DMS53 (cell line): ENCODE data around the gene LRRC49.
A peak's percentile ranks its signal among the peaks of the same experiment; 100 is the strongest.
"Not testable (repeated sequence)": the region's sequence is repeated elsewhere in the genome, so short reads cannot be mapped to it uniquely, and the experiment has no call there.

Experiments
- DNase-seq: peaks from one replicate; lab custom pipeline; 2025; lab: John Stamatoyannopoulos, UW

The LRRC49 gene

DNA sequence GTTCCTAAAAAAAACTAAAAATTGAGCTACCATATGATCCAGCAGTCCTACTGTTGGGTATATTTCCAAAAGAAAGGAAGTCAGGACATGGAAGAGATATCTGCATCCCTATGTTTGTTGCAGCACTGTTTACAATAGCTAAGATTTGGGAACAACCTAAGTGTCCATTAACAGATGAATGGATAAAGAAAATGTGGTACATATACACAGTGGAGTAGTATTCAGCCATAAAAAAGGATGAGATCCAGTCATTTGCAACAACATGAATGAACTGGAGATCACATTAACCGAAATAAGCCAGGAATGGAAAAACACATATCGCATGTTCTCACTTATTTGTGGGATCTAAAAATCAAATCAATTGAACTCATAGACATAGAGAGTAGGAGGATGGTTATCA lies 29.5 kb downstream of the LRRC49 start:
- DNase-seq, result no peak

DNA sequence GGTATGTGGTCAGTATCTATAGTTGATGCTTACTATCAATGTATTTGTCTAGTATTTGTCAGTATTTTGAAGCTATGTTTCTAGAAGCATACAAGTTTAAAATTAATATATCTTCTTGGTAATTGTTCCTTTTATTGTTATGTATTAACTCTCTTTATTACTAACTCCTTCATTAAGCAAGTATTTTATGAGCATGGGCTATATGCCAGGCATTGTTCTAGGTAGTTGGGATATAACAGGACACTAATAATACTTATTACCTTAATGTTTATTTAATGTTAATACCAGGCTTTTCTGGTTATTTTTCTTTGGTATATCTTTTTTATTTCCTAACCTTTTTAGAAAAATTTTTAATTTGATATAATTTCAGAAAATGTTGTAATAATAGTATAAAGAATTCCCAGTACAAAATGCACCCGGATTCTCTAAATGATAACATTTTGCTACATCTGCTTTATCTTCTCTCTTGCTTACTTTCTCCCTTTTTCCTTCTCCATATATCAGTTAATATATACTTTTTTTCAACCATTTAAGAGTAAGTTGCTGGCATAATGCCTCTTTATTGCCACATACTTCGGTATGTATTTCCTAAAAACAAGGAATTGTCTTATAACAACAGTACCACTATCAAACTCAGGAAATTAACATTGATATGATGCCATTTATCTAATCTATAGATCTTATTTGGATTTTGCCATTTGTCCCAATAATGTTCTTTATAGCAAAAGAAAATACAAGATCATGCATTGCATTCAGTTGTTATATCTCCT lies 30.9 kb downstream of the LRRC49 start:
- DNase-seq, result no peak

DNA sequence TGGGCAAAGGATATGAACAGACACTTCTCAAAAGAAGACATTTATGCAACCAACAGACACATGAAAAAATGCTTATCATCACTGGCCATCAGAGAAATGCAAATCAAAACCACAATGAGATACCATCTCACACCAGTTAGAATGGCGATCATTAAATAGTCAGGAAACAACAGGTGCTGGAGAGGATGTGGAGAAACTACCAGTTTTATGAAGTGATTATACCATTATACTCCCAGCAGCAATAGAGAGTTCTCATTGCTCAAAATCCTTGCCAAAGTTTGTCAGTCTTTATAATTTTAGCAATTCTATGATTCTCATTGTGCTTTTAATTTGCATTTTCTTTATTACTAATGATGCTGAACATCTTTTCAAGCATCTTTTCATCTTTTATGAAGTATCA lies 34.3 kb downstream of the LRRC49 start:
- not testable (repeated sequence) for DNase-seq

DNA sequence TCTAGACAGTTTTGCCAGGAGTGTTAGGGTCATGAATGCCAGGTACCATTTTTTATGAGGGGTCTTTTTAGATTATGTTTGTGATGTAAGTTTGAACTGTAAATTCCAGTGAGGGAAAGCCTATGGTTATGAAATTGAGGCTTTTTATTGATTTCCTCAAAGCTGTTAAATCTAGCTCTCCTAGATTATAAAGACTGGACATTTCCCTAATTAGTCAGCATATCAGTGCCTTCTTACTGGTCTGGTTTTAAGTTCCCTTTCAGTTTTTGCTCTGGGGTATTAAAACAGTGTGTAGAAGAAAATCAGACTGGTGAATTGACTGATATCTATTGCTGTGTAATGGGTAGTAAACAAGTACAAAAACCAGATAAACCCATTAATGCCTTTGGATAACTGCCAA lies 39.2 kb downstream of the LRRC49 start:
- DNase-seq, result no peak

DNA sequence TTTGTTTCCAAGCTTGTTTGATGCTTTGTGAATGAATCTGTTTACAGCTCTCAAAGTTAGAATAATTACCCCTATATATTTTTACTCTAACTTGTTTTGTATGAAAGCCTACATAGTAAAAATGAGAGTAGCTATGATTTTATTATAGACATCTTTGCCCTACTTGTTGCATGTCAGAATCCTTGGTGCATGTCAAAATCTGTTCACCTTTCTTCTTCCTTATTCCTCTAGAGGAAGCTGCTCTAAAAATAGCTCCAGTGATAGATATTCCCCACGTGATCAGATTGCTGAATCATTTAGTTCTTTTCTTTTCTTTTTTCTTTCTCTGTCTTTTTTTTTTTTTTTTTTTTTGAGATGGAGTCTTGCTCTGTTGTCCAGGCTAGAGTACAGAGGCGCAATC lies 39.8 kb downstream of the LRRC49 start:
- no peak for DNase-seq

DNA sequence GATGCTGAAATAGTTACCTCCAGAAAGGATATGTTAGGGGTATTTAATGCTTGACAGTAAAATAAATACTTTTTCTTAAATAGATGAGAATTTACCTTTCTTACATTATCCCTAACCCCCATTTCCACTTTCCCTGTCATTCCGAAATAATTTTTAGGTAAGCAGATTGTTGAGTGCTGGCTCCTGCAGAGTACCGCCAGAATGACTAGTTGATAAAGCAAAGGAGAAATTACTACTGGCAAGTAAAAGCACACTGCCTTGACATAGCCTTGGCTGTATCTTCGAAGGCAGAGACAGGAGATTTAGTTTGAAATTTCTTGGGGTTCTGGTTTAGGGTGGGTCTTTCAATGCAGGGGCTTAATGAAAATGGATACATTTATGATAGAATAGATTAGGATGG lies 40.8 kb downstream of the LRRC49 start:
- DNase-seq, result no peak

DNA sequence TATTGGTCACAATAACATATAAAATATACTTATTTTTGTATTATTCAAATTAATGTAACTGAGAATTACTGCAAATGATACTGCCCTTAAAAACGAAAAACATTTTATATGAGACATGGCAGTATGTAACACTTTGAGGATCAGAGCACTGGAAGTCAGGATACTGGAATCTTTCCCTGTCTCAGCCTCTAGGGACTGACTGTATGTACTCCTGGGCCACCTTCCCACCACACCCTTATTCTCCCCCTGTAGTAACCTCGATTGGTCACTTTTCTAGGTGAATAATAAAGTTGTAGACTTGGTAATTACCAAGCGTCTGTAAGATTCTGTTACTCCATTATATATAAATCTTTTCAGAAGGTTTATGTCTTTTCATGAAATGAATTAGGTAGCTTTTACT lies 43.0 kb downstream of the LRRC49 start:
- DNase-seq, result no peak

DNA sequence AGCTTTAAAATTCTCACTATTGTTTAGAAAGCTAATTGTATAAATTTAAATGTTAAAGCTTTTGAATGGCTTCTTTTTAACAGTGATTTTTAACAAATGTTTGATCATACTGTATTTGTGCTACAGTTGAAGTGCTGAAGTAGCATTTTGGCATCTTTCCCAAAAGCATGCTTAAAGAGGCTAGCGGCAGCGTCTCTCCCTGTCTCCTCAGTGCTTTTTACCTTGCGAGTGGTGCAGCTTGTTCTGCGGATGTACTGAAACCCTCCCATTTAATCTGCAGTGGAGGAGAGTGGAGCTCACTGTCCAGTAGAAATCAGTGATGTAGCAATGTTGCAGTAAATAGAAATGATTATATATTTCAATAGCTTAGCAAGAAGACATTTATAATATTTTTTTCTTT lies 43.7 kb downstream of the LRRC49 start:
- no peak for DNase-seq

DNA sequence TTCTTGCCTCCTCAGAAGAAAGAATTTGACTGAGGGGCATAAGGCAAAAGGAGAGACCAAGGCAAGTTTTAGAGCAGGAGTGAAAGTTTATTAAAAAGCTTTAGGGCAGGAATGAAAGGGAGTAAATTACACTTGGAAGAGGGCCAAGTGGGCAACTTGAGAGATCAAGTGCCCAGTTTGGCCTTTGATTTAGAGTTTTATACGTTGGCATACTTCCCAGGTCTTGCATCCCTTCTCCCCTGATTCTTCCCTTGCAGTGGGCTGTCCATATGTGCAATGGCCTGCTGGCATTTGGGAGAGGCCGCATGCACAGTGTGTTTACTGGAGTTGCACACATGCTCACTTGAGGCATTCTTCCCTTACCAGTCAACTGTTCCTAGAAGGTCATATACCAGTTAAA lies 50.7 kb downstream of the LRRC49 start:
- not testable (repeated sequence) for DNase-seq

DNA sequence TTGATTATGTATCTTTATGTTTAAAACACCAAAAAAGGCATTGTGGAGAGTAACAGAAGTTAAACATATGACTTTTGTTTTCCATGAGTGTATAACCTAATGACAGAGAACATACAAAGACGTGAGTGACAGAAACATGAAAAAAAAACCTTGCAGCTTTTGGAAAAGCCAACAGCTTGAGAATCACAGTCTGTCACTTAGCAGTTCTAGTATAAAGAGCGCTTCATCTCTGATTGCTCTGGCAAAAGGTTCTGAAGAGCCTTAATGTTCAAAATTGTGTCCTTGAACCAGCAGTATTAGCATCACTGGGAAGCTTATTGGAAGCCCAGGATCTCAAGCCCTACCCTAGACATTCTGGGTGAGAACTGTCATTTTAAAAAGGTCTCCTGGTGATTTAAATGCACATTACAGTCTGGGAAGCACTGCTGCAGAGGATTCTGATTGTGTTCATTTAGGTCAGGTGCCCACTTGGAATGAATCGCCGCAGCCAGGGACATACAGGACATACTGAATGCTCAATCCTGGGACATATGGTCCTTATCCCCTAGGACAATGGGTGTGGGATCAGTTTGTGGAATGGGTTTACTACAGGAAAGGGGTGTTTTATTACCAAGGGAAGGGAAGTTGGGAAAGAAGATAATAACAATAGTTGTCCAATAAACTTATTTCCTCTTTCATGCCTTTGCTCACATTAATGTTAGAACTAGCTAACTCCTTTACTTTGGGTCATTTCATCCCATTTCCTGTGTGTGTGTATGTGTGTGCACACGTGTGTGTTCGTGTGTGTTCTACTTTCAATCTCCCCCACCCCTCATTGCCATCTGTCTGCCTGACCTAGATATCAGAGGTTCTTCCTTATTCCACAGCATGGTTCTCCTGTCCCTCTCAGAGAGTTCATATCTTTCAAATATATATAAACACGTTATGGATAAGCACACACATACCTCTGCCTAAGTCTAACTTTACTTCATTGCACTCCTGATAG lies 55.0 kb downstream of the LRRC49 start:
- no peak for DNase-seq

DNA sequence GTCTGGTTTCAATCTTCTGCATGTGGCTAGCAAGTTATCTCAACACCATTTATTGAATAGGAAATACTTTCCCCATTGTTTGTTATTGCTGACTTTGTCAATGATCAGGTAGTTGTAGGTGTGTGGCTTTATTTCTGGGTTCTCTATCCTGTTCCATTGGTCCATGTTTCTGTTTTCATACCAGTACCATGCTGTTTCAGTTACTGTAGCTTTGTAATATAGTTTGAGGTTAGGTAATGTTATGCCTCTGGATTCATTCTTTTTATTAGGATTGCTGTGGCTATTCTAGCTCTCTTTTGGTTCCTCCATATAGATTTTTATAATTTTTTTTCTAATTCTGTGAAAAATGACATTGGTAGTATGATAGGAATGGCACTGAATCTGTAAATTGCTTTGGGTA lies 58.3 kb downstream of the LRRC49 start:
- DNase-seq, result no peak

DNA sequence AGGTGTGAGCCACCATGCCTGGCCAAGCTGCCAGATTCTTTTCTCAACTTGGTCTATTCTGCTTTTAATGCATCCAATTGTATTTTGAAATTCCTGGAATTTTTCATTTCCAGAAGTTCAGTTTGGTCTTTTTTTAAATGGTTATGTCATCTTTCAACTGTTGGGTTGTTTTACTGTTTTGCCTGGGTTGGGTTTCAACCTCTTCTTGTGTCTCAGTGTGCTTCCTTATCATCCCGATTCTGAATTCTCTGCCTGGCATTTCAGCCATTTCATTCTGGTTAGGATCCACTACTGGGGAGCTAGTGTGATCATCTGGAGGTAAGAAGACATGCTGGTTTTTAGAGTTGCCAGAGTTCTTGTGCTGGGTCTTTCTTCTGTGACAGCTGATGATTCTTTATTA lies 61.5 kb downstream of the LRRC49 start:
- DNase-seq, result no peak

DNA sequence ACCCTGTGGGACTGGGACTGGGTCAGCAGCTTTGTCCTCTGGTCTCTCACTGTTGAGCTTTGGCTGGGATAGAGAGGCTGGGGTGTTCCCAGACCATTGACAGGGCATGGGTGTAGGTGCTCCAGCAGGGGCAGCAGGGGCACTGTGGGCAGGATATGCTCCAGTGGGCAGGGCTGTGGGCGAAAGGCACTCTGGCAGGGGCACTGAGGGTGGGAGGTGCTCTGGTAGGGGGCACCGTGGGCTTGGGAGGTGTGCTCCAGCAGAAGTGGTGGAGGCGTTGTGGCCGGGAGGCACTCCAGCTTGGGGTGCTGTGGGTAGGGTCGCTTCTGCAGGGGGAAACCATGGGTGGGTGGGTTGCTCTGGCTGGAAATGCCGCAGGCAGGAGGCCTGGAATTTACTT lies 62.1 kb downstream of the LRRC49 start:
- DNase-seq, result no peak

DNA sequence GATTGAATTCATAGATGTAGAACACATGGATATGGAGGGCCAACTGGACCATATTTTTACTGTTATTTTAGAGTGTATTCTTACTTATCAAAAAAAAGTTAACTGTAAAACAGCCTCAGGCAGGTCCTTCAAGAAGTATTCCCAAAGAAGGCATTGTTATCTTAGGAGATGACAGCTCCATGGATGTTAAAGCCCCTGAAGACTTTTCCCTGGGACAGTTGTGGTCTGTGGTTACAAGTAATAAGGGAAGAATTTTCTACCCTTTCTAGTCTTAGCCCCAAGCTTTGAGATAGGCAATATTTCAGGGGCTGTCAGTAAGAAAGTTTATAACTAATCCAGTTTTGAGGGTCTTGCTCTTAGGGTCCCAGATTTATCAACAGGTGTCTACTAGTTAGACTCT lies 62.5 kb downstream of the LRRC49 start:
- DNase-seq, result no peak

DNA sequence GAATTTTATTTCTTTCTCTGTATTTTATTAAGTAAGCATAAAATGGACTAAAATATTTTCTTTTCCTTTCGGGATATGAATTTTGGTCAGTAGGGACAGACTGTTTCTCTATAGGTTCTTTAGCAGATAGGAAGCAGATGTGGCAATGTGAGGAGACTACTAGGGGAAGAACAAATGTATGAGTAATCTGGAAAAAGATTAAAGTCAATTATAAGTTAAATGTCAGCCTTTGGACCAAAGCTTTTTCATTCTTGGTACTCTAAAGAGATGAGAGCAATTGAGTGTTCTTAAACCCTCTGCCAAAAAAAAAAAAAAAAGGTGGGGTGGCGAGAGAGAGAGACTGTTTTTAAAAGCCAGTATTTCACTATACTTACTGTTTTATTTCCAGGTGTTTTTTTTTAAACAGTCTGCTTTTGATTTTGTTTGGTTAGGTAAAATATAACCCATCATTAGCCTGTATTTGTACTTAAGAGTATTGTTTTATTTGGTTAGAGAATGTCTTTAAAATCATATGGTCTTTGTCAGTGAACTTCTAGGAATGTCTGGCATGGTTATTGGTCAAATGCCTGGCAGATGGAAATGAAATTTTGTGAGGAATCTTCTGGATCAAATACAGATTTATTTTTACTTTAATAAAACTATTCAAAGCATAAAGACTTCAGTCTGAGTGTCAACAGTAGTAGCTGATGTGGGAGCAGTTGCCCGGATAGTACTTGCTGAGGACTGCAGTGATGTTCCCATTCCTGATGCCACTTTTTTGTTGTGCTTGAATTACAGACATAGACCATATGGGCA lies 63.8 kb downstream of the LRRC49 start:
- no peak for DNase-seq

DNA sequence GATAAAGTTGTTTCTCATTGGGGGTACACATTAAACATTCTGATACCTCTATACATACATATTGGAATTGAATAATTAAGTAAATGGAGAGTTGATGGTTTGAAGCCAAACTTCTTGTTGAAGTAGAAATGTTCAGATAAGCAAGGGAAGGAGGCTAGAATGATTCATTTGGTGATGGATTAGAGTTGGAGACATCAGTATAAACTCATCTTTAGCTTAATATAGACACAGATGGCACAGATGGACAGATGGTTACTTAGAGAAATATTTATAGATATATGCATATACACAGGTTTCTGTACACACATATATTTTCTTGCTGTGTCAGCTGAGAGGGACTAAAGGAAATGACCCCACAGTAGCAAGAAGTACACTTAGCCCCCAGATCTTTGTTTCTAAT lies 69.5 kb downstream of the LRRC49 start:
- no peak for DNase-seq

DNA sequence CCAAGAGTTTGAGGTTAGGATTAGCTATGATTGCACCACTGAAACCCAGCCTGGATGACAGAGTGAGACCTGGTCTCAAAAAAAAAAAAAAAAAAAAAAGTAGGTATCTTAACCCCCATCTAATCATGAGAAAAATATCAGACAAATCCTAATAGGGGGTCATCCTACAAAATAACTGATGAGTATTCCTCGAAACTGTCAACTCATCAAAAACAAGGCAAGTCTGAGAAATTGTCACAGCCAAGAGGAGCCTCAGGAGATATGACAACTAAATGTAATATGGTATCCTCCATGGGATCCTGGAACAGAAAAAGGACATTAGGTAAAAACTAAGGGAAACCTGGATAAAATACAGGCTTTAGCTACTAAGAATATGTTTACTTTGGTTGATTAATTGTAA lies 70.6 kb downstream of the LRRC49 start:
- DNase-seq, result no peak

DNA sequence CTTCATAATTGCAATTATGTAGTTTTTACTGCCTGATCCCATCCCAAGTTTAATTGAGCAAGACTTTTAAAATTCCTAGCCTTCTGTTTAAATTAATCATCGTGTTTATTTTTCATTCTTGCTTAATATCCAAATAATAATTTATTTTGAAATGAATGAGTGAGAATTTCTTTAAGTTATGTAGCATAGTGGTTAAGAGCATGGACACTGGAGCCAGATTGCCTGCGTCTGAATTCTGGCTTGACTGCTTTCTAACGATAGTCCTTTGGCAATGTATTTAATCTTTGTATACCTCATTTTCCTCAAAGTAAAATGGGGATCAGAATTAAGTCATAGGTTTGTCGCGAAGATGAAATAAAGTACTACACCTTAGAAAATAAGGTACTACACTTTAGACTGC lies 71.4 kb downstream of the LRRC49 start:
- DNase-seq, result no peak

DNA sequence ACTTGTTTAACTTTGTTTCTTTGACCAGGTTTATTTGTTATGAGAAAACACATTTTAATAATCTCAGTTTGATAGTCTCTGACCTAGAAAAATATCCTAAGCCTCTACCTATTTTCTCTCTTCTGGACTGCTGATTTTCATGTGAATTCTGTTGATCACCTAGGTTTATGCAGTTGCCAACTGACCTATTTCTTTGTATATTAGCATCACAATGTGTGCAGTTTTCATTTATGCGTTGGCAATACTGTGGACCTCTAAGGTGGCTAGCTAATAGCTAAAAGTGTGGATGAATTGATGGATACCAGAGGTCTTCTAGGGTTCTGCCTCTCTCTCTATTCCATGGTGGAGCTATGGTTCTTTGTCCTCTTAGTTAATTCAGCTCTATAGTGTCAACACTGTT lies 72.1 kb downstream of the LRRC49 start:
- DNase-seq, result no peak

DNA sequence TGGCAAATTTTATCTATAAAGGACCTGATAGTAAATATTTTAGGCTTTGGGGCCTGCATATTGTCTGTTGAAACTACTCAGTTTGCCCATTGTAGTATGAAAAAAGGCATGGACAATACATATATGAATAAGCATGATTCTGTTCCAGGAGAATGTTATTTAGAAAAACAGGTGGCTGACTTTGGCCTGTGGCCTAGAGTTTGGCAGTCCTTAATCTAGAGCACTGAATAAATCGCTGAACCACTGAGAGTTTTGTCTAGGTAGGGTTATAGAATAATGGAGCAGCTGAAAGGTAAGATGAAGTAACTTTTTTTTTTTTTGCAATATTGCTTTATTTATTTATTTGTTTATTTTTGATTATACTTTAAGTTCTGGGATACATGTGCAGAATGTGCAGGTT lies 75.0 kb downstream of the LRRC49 start:
- no peak for DNase-seq

DNA sequence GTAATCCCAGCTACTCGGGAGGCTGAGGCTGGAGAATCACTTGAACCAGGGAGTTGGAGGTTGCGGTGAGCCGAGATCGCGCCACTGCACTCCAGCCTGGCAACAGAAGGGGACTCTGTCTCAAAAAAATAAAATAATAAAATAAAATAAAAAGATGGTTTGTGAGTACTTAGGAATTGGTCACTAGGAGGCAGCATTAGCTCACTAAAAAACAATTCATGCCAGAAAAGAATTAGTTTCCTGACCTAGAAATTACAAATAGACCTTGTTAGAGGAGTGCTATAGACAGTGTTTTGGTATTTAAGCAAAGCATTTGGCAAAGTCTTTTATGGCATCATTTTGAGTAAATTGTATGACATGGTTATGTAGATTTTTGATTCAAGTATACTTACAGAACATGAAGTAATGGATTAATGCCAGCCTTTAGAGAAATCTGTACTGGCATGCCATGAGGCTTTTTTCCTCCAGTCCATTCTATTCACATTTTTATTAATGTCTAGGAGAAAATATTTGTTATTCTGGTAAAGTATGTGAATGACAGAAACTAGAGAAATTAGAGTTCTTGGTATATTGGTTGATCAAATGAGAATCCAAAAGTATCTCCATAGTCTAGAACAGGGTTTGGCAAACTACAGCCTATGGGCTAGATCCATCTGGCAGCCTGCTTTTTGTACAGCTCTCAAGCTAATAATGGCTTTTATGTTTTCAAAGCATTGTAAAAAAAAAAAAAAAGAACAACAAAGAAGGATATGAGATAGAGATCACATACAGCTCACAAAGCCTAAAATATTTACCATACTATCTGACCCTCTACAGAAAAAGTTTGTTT lies 81.6 kb downstream of the LRRC49 start:
- peak; percentile 16 for DNase-seq

DNA sequence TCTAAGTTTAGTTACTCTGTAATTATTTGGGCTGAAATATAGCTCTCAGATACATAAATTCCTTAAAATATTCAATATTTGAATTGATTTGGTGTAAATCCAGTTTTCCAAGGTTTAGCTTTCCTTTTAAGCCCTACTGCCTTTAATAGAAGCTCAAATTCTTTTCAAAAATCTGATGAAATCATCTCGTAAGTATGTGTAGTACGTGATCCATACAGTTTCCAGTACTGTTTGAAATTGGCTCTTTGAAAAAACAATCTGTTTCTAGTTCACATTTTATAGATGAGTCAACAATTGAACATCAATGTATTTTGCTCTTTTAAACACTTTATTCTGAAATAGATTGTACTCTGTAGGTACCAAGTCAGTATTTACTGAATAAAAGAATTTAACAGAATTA lies 84.2 kb downstream of the LRRC49 start:
- no peak for DNase-seq
